NCI-H2081 (cell line): ENCODE results near the gene FBLN1.
A peak's percentile ranks its signal among the peaks of the same experiment; 100 is the strongest.
"Not testable (repeated sequence)": the region's sequence is repeated elsewhere in the genome, so short reads cannot be mapped to it uniquely, and the experiment has no call there.

ENCODE experiments used
- DNase-seq, 2 experiments: peaks; one replicate each; lab custom pipeline; 2025; lab: John Stamatoyannopoulos, UW

Gene FBLN1

GRCh38 chr22:45585946-45586540 is 83.4 kb downstream of the FBLN1 start:
- DNase-seq = peak in 1 of 2 experiments; percentile 17

- DNase-seq = no peak
Observed at GRCh38 chr22:45586651-45587405, 84.1 kb downstream of the FBLN1 start.

GRCh38 chr22:45587638-45588505 is 85.2 kb downstream of the FBLN1 start:
- DNase-seq = no peak

GRCh38 chr22:45589556-45589955 is 86.9 kb downstream of the FBLN1 start:
- no peak for DNase-seq

GRCh38 chr22:45590262-45590661 is 87.6 kb downstream of the FBLN1 start:
- DNase-seq = no peak

- not testable (repeated sequence) for DNase-seq
Observed at GRCh38 chr22:45591633-45592213, 89.0 kb downstream of the FBLN1 start.

- no peak for DNase-seq
Observed at GRCh38 chr22:45594123-45594941, 91.6 kb downstream of the FBLN1 start.

- no peak for DNase-seq
Observed at GRCh38 chr22:45597460-45598192, 94.9 kb downstream of the FBLN1 start.

- no peak for DNase-seq
Observed at GRCh38 chr22:45598596-45599217, 96.0 kb downstream of the FBLN1 start.

GRCh38 chr22:45599836-45600577 is 97.3 kb downstream of the FBLN1 start:
- DNase-seq = no peak

- DNase-seq = no peak
Observed at GRCh38 chr22:45600790-45601730, 98.4 kb downstream of the FBLN1 start.

GRCh38 chr22:45602004-45602733 is 99.5 kb downstream of the FBLN1 start:
- DNase-seq = no peak

GRCh38 chr22:45602824-45603595 is 100.3 kb downstream of the FBLN1 start:
- DNase-seq = no peak

- DNase-seq = no peak
Observed at GRCh38 chr22:45603619-45604018, 100.9 kb downstream of the FBLN1 start.

GRCh38 chr22:45608045-45608444 is 105.4 kb downstream of the FBLN1 start:
- not testable (repeated sequence) for DNase-seq

- no peak for DNase-seq
Observed at GRCh38 chr22:45608763-45609180, 106.1 kb downstream of the FBLN1 start.

GRCh38 chr22:45612451-45612901 is 109.8 kb downstream of the FBLN1 start:
- DNase-seq = no peak
